HG02798 (cell line): ENCODE measurements around the gene CBX3.
"Not testable (repeated sequence)": the region's sequence is repeated elsewhere in the genome, so short reads cannot be mapped to it uniquely, and the experiment has no call there.

ENCODE experiments used
- ATAC-seq: cut with Tn5 transposase; IDR thresholded peaks from one replicate; pipeline ENCODE4 v1.9.1; 2021; ENCODE audit warnings: mild to moderate bottlenecking; ENCODE audit not compliant: unreplicated experiment, poor library complexity

CBX3 gene

GRCh38 chr7:26201247-26202018 lies at the start of gene CBX3:
CBX3 (plus strand) TSS chr7:26201745; CDS start chr7:26202999, 1,254 bp downstream.
- peak; percentile 56 for ATAC-seq

DNA sequence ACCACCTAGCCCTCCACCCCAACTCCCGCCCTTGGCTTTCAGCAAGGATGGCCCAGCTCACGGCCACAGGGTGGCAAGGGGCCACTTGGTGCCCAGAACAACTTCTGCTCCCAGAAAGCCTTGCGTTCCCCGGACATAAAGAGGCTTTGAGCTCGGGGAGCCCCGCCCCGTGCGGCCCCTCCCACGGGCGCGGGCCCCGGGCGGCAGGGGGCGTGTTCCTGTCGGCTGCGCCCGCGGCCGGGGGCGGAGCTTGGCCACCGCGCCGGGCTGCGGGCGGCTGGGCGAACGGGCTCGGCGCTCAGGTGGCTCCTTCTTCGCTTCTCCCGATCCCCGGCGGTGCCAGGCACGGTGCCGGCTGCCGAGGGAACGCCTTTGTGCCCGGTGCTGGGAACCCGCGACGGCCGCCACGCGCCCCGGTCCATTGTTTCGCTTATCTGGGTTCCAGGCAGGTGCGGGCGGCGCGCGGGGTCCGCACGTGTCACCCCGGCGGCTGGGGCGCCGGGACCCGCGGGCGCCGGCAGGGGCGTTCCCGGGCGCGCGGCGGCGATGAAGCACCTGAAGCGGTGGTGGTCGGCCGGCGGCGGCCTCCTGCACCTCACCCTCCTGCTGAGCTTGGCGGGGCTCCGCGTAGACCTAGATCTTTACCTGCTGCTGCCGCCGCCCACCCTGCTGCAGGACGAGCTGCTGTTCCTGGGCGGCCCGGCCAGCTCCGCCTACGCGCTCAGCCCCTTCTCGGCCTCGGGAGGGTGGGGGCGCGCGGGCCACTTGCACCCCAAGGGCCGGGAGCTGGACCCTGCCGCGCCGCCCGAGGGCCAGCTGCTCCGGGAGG lies 49.4 kb upstream of the CBX3 start, which contains the start of gene NFE2L3:
Gene NFE2L3, plus strand, starts transcription at position 246 of the 829 bp plus-strand sequence. Its CDS starts 301 bp downstream, at position 547.
- ATAC-seq: peak; percentile 79

DNA sequence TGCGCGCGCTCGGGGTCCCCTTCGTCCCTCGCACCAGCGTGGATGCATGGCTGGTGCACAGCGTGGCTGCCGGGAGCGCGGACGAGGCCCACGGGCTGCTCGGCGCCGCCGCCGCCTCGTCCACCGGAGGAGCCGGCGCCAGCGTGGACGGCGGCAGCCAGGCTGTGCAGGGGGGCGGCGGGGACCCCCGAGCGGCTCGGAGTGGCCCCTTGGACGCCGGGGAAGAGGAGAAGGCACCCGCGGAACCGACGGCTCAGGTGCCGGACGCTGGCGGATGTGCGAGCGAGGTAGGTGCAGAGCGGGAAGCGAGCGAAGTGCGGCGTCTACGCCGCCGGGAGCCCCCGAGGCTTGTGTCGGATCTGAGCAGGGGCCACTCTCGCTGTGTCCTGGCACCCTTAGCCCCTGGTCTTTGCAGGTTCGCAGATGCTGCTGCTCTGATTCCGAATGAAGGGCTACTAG lies 48.7 kb upstream of the CBX3 start:
- ATAC-seq: peak; percentile 23

DNA sequence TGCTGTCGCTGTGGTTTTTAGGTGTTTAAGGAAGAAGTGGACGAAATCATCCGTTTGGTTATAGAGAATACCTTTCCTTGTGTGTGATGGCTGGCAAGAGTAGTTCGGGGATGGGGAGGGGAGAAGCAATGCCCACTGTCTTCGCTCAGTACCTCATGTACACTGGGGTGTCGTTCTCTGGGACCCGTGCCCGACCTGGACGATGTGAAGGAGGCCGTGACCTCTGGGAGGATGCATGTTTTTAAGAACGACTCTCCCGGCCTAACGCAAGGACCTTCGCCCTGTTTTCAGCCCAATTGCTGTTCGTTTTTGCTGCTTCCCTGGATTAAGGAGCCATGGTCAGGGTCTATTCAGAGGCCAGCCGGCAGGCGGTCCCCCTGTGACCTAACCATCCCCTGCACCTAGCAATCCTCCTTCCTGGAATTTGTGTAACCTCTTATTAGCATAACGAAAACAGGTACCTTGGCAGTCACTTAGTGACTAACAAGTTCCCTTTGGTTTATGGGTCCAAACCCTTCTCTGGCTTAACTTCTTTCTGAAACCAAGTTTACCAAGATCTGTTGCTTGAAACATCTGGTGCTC lies 48.2 kb upstream of the CBX3 start:
- no peak for ATAC-seq

- no peak for ATAC-seq
Observed at GRCh38 chr7:26153823-26154783, 47.4 kb upstream of the CBX3 start.

GRCh38 chr7:26155531-26156375 lies 45.8 kb upstream of the CBX3 start:
- ATAC-seq: no peak

- ATAC-seq: no peak
Observed at GRCh38 chr7:26156451-26157420, 44.8 kb upstream of the CBX3 start.

- no peak for ATAC-seq
Observed at GRCh38 chr7:26157520-26158105, 43.9 kb upstream of the CBX3 start.

GRCh38 chr7:26159243-26159642 lies 42.3 kb upstream of the CBX3 start:
- ATAC-seq: no peak

DNA sequence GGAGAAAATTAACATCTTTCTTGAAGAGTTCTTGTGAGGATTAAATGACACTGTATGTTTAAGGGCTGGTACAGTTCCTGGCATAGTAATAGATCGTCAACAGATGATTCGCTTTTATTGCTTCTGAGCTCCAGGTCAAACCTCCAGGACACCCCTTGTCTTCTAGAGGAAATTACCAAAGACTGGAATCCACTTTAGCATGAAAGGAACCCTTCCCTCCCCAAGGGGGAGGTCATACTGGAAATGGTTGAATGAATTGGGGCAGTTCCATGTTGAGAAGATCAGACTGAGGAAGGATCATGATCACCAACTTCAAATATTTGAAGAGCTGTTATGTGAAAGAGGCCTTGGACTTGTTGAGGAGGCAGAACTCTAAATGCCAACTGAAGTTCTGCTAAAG lies 40.6 kb upstream of the CBX3 start:
- ATAC-seq: no peak

DNA sequence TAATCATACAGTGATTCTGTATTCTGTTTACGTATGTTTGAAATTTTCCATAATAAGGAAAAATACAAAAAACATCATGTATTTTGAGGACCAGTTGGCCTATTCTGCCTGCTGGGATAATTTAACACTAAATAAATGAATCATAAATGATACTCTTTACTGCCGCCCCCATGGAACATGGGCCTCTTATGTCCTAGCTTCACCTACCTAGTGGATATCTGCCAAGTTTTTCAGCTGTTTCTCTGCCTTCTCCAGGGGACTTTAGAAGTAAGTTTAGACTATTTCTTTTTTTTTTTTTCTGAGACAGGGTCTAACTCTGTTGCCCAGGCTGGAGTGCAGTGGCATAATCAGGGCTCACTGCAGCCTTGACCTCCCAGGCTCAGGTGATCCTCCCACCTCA lies 39.1 kb upstream of the CBX3 start:
- no peak for ATAC-seq

DNA sequence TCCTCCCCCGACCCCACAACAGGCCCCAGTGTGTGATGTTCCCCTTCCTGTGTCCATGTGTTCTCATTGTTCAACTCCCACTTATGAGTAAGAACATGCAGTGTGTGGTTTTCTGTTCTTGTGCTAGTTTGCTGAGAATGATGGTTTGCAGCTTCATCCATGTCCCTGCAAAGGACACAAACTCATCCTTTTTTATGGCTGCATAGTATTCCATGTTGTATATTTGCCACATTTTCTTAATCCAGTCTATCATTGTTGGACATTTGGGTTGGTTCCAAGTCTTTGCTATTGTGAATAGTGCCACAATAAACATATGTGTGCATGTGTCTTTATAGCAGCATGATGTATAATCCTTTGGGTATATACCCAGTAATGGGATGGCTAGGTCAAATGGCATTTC lies 37.7 kb upstream of the CBX3 start:
- ATAC-seq: not testable (repeated sequence)

DNA sequence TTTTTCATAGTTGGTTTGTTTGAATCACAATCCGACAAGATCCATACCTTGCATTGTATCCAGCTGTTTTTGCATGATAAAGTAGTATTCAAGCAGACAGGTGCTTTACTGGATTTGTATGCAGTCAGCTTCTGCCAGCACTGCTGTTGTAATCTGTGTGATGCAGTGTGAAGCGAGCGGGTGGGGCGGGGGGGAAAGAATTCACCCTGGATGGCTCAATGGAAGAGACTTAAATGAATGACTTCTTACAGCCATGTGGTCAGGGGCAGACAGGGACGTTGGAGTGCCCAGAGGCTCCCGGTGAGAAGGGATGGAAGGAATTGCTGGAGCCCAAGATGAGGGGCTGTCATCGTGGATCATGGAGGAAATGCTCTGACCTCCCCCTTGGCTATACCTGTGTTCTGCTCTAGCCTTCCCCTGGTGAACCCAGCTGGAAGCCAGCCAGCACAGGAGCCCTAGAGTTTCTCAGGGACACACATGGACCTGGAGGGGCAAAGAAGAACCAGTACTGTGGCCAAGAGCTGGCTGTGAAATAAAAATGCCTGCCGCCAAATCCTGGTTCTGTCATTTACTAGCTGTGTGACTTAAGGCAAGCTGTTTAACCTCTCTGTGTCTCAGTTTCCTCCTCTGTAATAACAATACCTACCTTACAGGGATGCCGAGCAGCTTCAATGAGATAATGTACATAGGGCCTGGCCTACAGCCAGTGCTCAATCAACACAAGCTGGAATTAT lies 35.4 kb upstream of the CBX3 start:
- no peak for ATAC-seq

GRCh38 chr7:26166684-26167266 lies 34.8 kb upstream of the CBX3 start:
- peak; percentile 39 for ATAC-seq

- ATAC-seq: peak; percentile 82
Observed at GRCh38 chr7:26167303-26167934, 34.1 kb upstream of the CBX3 start.

DNA sequence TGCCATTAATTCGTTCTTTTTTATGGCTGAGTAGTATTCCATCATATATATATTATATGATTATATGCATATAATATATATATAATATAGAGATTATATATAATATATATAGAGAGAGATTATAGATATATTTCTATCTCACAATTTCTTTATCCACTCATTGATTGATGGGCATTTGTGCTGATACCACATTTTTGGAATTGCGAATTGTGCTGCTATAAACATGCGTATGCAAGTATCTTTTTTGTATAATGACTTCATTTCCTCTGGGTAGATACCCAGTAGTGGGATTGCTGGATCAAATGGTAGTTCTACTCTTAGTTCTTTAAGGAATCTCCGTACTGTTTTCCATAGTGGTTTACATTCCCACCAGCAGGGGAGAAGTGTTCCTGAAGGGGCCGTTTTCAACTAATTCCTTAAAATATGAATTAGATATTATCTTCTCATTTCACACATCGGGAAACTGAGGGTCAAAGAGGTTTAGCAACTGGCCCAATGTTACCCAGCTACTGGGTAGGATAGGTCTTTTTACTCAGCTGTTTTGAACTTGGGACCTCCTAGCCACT lies 33.0 kb upstream of the CBX3 start:
- ATAC-seq: no peak
